Nephron progenitor cell (in vitro differentiated cells): ENCODE measurements around the gene CD79B.

Experiments used
- DNase-seq: peaks from one replicate; pipeline ENCODE4 v3.0.0; 2021
- H3K27ac Mint-ChIP-seq: 2 replicates; pipeline ENCODE4 v1.8.0; 2021; ENCODE audit warnings: mild to moderate bottlenecking, moderate library complexity, mixed read lengths
- H3K27me3 Mint-ChIP-seq: 2 replicates; pipeline ENCODE4 v1.8.0; 2021; ENCODE audit warnings: mild to moderate bottlenecking, low read depth, mixed read lengths; ENCODE audit not compliant: poor library complexity
- H3K36me3 Mint-ChIP-seq: 2 replicates; pipeline ENCODE4 v1.8.0; 2021; ENCODE audit warnings: low read depth, mixed read lengths
- H3K4me1 Mint-ChIP-seq: 2 replicates; pipeline ENCODE4 v1.8.0; 2021; ENCODE audit warnings: mixed read lengths
- H3K4me3 Mint-ChIP-seq: 2 replicates; pipeline ENCODE4 v1.8.0; 2021; ENCODE audit warnings: mild to moderate bottlenecking, moderate library complexity, mixed read lengths
- H3K9me3 Mint-ChIP-seq: 2 replicates; pipeline ENCODE4 v1.8.0; 2021; ENCODE audit warnings: mild to moderate bottlenecking, moderate library complexity, mixed read lengths
- CTCF ChIP-seq: fragments of 200-600 bp; sonication (generic); IDR thresholded peaks from 2 replicates; pipeline ENCODE4 v1.5.0; 2021; ENCODE audit warnings: antibody characterized with exemption

Gene CD79B

DNA sequence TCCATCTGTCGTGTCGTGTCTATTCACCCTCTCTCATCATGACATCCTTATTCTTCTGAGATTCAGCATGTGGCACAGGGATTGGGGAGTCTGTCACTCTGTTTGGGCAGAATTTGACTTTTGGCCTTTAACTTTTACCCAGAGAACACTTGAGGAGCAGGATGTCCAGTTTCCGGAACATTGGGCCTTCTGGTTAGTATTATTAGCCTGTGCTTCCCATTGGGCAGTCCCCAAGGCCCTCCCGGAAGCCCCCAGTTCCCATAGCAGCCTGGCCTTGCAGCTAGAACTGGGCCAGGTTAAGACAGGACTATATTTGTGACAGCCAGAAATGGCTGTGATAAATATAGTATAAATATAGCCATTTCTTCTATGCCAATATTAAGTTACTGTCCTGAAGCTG lies 31.0 kb upstream of the CD79B start:
- peaks cover 20% of the 10 kb centered on the region for H3K4me1 Mint-ChIP-seq
- peaks cover 25% of the 10 kb centered on the region for H3K27me3 Mint-ChIP-seq
- H3K4me3 Mint-ChIP-seq: no peak overlapping the region
- no peaks in the 10 kb centered on the region for H3K9me3 Mint-ChIP-seq
- no peak for TF ChIP-seq CTCF
- no peak overlapping the region for H3K27ac Mint-ChIP-seq
- H3K36me3 Mint-ChIP-seq: no peaks in the 10 kb centered on the region
- no peak for DNase-seq

GRCh38 chr17:63962298-63962744 lies 30.2 kb upstream of the CD79B start:
- peaks cover 25% of the 10 kb centered on the region for H3K27me3 Mint-ChIP-seq
- peaks cover 20% of the 10 kb centered on the region for H3K4me1 Mint-ChIP-seq
- H3K27ac Mint-ChIP-seq: no peak overlapping the region
- no peak for DNase-seq
- H3K36me3 Mint-ChIP-seq: no peaks in the 10 kb centered on the region
- no peaks in the 10 kb centered on the region for H3K9me3 Mint-ChIP-seq
- TF ChIP-seq CTCF: no peak
- H3K4me3 Mint-ChIP-seq: no peak overlapping the region

DNA sequence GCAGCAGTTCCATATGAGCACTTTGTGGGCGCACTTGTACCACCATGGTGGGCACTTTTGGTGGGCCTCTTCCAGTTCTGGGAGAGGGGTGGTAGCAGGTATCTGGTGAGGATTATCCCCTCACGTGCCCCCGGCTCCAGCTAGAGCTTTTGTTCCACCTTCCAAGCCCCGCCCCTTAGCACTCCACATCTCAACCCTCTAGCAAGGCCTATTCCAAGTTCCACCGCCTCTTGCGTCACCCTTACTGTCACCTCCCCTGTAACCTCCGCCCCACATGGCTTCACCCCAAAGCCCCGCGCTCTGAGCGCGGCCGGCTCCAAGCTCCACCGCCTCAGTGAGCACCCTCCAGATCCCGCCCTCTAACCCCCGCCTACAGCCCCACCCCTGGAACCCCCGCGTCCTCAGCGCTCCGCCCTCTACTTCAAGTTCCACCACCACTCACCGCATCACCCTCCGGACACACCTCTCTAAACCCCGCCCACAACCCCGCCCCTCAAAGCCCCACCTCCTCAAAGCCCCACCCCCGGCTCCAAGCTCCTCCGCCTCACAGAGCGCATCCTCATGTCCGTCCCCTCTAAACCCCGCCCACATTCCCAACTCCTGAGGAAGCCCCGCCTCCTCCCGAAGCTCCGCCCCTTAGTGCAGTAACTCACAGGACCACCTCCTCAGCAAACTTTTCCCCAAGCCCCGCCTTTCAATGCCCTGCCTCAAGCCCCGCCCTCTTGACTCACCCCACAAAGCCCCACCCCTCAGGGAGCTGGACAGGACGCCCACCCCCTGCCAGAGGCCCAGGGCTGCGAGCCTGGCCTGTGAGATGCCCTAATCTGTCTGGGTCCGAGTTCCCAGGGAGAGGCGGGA lies 29.5 kb upstream of the CD79B start:
- DNase-seq: peak; percentile 98
- peaks cover 20% of the 10 kb centered on the region for H3K4me1 Mint-ChIP-seq
- H3K36me3 Mint-ChIP-seq: no peaks in the 10 kb centered on the region
- no peak overlapping the region for H3K27ac Mint-ChIP-seq
- H3K9me3 Mint-ChIP-seq: no peaks in the 10 kb centered on the region
- peaks cover 25% of the 10 kb centered on the region for H3K27me3 Mint-ChIP-seq
- peak overlapping the region; percentile 80 for H3K4me3 Mint-ChIP-seq
- no peak for TF ChIP-seq CTCF

GRCh38 chr17:63960430-63960829 lies 28.3 kb upstream of the CD79B start:
- Mint-ChIP-seq H3K4me1 (peaks cover 20% of the 10 kb centered on the region), H3K27ac (no peak overlapping the region), H3K36me3 (no peaks in the 10 kb centered on the region), H3K4me3 (peak overlapping the region; percentile 30), H3K9me3 (no peaks in the 10 kb centered on the region), H3K27me3 (peaks cover 28% of the 10 kb centered on the region)
- DNase-seq: no peak
- TF ChIP-seq CTCF: no peak

GRCh38 chr17:63960006-63960405 lies 27.9 kb upstream of the CD79B start:
- H3K27me3 Mint-ChIP-seq: peaks cover 28% of the 10 kb centered on the region
- H3K4me1 Mint-ChIP-seq: peaks cover 20% of the 10 kb centered on the region
- no peak overlapping the region for H3K4me3 Mint-ChIP-seq
- H3K27ac Mint-ChIP-seq: no peak overlapping the region
- H3K9me3 Mint-ChIP-seq: no peaks in the 10 kb centered on the region
- no peaks in the 10 kb centered on the region for H3K36me3 Mint-ChIP-seq
- no peak for TF ChIP-seq CTCF
- DNase-seq: no peak
